Measurements from ENCODE around the gene PSMA7. TPM values are rescaled to one million over a fixed set of nuclear protein-coding genes. Genes with fewer than 3 reads are reported as not detected.

PSMA7 gene
- total and polyA plus RNA-seq, 2 of the 8 experiments (the other 6 are each of a cell fraction or from before 2014, with no cell fraction given), result 361 to 648 TPM

GRCh38 chr20:62170536-62170935, 27.3 kb upstream of the PSMA7 start (continued):
- no peak for TF ChIP-seq CHD7 (IDR thresholded peaks at IDR 0.05; ENCODE audit: insufficient replicate concordance, low read length)
- TF ChIP-seq ATF2 (IDR thresholded peaks at IDR 0.05; ENCODE audit: low read length), result no peak
- TF ChIP-seq SRF (IDR thresholded peaks at IDR 0.05; ENCODE audit: low read depth, low read length), result no peak
- TF ChIP-seq EP300 (IDR thresholded peaks at IDR 0.05; ENCODE audit: borderline replicate concordance in 1 of 2, low read depth in 2 of 2, low read length in 2 of 2), result no peak
- no peak for TF ChIP-seq CEBPB (IDR thresholded peaks at IDR 0.05; ENCODE audit: low read depth, low read length)
